GM13977 (cell line): Measurements from ENCODE around the gene GNPAT.

Source experiments
- DNase-seq: peaks from one replicate; pipeline ENCODE4 v3.0.0; 2012; ENCODE audit warnings: low spot score
- CTCF ChIP-seq: IDR thresholded peaks from 2 replicates; pipeline ENCODE4 v1.5.1; 2012; ENCODE audit warnings: mild to moderate bottlenecking, control low read depth; ENCODE audit not compliant: insufficient read depth; ENCODE audit errors: extremely low read depth, missing control alignments
- in situ Hi-C: fragments of 300-500 bp; cut with MboI; formaldehyde crosslinking; loops from one replicate; pipeline ENCODE4 v1.12.0; 2022; ENCODE audit warnings: low sequenced_read_pairs, low pct_unique_long_range_greater_than_20kb, mixed read lengths, inconsistent platforms; ENCODE audit not compliant: unreplicated experiment

Gene GNPAT

GRCh38 chr1:231213831-231214573 lies 27.0 kb upstream of the GNPAT start:
- in situ Hi-C loops, result loop anchor here (25.0 kb wide), 1 partner anchor 302 kb away; no protein-coding TSS in a partner anchor
- TF ChIP-seq CTCF, result no peak
- no peak for DNase-seq

GRCh38 chr1:231214918-231215680 lies 25.9 kb upstream of the GNPAT start:
- in situ Hi-C loops, result loop anchor here (25.0 kb wide), 1 partner anchor 303 kb away; no protein-coding TSS in a partner anchor
- peak; percentile 33 for DNase-seq
- TF ChIP-seq CTCF, result no peak

GRCh38 chr1:231215681-231216385 lies 25.2 kb upstream of the GNPAT start:
- in situ Hi-C loops, result loop anchor here (25.0 kb wide), 1 partner anchor 304 kb away; no protein-coding TSS in a partner anchor
- TF ChIP-seq CTCF, result no peak
- DNase-seq, result peak; percentile 34

- DNase-seq, result peak; percentile 14
- in situ Hi-C loops, result loop anchor here (25.0 kb wide), 1 partner anchor 304 kb away; no protein-coding TSS in a partner anchor
- TF ChIP-seq CTCF, result no peak
Measured at GRCh38 chr1:231216498-231216897, 24.5 kb upstream of the GNPAT start.

GRCh38 chr1:231217056-231217455 lies 24.0 kb upstream of the GNPAT start:
- no peak for TF ChIP-seq CTCF
- peak; percentile 4 for DNase-seq
- in situ Hi-C loops, result loop anchor here (25.0 kb wide), 1 partner anchor 305 kb away; no protein-coding TSS in a partner anchor

GRCh38 chr1:231218078-231218477 lies 22.9 kb upstream of the GNPAT start:
- TF ChIP-seq CTCF, result no peak
- DNase-seq, result peak; percentile 3
- in situ Hi-C loops, result loop anchor here (25.0 kb wide), 1 partner anchor 306 kb away; no protein-coding TSS in a partner anchor
